Neutrophil (primary cell): ENCODE measurements around the gene LPP.
"Not testable (repeated sequence)": the region's sequence is repeated elsewhere in the genome, so short reads cannot be mapped to it uniquely, and the experiment has no call there.

ENCODE experiments used
- H3K27ac ChIP-seq: fragments of 200-600 bp; sonication (generic); 2 replicates; pipeline ENCODE4 v1.5.1; 2016; ENCODE audit warnings: mild to moderate bottlenecking, moderate library complexity
- H3K27me3 ChIP-seq: fragments of 200-600 bp; sonication (generic); 2 replicates; pipeline ENCODE4 v1.6.0; 2016; ENCODE audit warnings: mild to moderate bottlenecking
- H3K36me3 ChIP-seq: fragments of 200-600 bp; sonication (generic); 2 replicates; pipeline ENCODE4 v1.5.1; 2017
- H3K4me1 ChIP-seq, 2 experiments: fragments of 200-600 bp in 1 of 2; sonication (generic) in 1 of 2; 1 replicate in 1 of 2; 2 replicates in 1 of 2; pipeline versions ENCODE4 v1.5.1 to v1.6.1; 2013 to 2016; ENCODE audit warnings: low read depth in 1 of 2, low read length in 1 of 2, mild to moderate bottlenecking in 1 of 2, moderate library complexity in 1 of 2; ENCODE audit not compliant: control insufficient read depth in 1 of 2, insufficient read depth in 1 of 2
- H3K4me3 ChIP-seq, 2 experiments: fragments of 200-600 bp in 1 of 2; sonication (generic) in 1 of 2; 1 replicate in 1 of 2; 2 replicates in 1 of 2; pipeline ENCODE4 v1.5.1; 2013 to 2016; ENCODE audit warnings: low read depth in 1 of 2, low read length in 1 of 2, mild to moderate bottlenecking in 1 of 2, moderate library complexity in 1 of 2
- H3K9me3 ChIP-seq: fragments of 200-600 bp; sonication (generic); 2 replicates; pipeline ENCODE4 v1.5.1; 2016
- TF ChIP-seq, protein P1 (sequence below): fragments of 200-600 bp; sonication (generic); IDR thresholded peaks from 2 replicates; pipeline ENCODE4 v1.5.1; 2016; ENCODE audit warnings: antibody characterized with exemption

Gene LPP

DNA sequence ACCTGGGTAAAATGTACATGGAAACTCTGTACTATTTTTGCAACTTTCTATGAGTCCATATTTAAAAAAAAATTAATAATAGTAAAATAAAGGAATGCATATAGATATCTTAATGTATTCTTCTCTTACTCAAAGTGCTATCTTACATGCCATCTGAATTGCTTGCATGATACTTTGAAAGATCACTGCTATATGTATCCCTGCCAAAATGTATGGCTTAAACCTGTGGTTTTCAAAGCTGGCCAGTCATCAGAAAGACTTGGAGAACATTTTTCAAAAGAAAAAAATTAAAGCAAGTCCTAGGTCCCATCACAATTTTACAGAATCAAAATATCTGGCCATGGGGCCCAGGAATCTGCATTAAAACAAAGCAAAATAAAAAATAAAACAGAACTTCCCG lies 262.1 kb downstream of the LPP start:
- no peak overlapping the region for H3K27ac ChIP-seq
- H3K9me3 ChIP-seq, result no peaks in the 10 kb centered on the region
- no peaks in the 10 kb centered on the region for H3K36me3 ChIP-seq
- H3K4me1 ChIP-seq, result peaks cover 27 to 37% of the 10 kb centered on the region in 2 experiments
- no peaks in the 10 kb centered on the region for H3K27me3 ChIP-seq
- H3K4me3 ChIP-seq, result no peak overlapping the region
- TF ChIP-seq, protein P1, sequence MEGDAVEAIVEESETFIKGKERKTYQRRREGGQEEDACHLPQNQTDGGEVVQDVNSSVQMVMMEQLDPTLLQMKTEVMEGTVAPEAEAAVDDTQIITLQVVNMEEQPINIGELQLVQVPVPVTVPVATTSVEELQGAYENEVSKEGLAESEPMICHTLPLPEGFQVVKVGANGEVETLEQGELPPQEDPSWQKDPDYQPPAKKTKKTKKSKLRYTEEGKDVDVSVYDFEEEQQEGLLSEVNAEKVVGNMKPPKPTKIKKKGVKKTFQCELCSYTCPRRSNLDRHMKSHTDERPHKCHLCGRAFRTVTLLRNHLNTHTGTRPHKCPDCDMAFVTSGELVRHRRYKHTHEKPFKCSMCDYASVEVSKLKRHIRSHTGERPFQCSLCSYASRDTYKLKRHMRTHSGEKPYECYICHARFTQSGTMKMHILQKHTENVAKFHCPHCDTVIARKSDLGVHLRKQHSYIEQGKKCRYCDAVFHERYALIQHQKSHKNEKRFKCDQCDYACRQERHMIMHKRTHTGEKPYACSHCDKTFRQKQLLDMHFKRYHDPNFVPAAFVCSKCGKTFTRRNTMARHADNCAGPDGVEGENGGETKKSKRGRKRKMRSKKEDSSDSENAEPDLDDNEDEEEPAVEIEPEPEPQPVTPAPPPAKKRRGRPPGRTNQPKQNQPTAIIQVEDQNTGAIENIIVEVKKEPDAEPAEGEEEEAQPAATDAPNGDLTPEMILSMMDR, result no peak

- TF ChIP-seq, protein P1, result no peak
- Histone ChIP-seq H3K4me3 (no peak overlapping the region), H3K4me1 (peaks cover 39 to 50% of the 10 kb centered on the region in 2 experiments), H3K27me3 (no peaks in the 10 kb centered on the region), H3K9me3 (no peaks in the 10 kb centered on the region), H3K27ac (peak overlapping the region; percentile 54), H3K36me3 (no peaks in the 10 kb centered on the region)
These were observed 263.3 kb downstream of the LPP start for GRCh38 chr3:188417271-188417696.

GRCh38 chr3:188417766-188418165 lies 263.8 kb downstream of the LPP start:
- TF ChIP-seq, protein P1, result no peak
- Histone ChIP-seq H3K4me3 (no peak overlapping the region), H3K9me3 (no peaks in the 10 kb centered on the region), H3K27me3 (no peaks in the 10 kb centered on the region), H3K27ac (peak overlapping the region; percentile 54), H3K36me3 (no peaks in the 10 kb centered on the region), H3K4me1 (peaks cover 44 to 54% of the 10 kb centered on the region in 2 experiments)

- peak overlapping the region; percentile 83 for H3K27ac ChIP-seq
- H3K4me1 ChIP-seq, result peaks cover 44 to 55% of the 10 kb centered on the region in 2 experiments
- no peak overlapping the region for H3K4me3 ChIP-seq
- H3K27me3 ChIP-seq, result no peaks in the 10 kb centered on the region
- H3K36me3 ChIP-seq, result no peaks in the 10 kb centered on the region
- TF ChIP-seq, protein P1, result no peak
- H3K9me3 ChIP-seq, result no peaks in the 10 kb centered on the region
These were observed 267.3 kb downstream of the LPP start for GRCh38 chr3:188421151-188421821.

GRCh38 chr3:188421836-188422540 lies 268.0 kb downstream of the LPP start:
- TF ChIP-seq, protein P1, result no peak
- H3K27ac ChIP-seq, result peak overlapping the region; percentile 83
- no peaks in the 10 kb centered on the region for H3K27me3 ChIP-seq
- no peaks in the 10 kb centered on the region for H3K36me3 ChIP-seq
- H3K4me3 ChIP-seq, result no peak overlapping the region
- H3K9me3 ChIP-seq, result no peaks in the 10 kb centered on the region
- H3K4me1 ChIP-seq, result peaks cover 45 to 54% of the 10 kb centered on the region in 2 experiments

DNA sequence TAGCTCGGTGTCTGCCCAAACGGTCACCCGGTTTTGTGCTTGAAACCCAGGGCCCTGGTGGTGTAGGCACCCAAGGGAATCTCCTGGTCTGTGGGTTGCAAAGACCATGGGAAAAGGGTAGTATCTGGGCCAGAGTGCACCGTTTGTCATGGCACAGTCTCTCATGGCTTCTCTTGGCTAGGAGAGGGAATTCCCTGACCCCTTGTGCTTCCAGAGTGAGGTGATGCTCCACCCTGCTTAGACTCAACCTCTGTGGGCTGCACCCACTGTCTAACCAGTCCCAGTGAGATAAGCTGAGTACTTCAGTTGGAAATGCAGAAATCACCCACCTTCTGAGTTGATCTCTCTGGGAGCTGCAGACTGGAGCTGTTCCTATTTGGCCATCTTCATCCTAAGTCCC lies 274.0 kb downstream of the LPP start:
- Histone ChIP-seq H3K27ac (peak overlapping the region; percentile 70), H3K4me3 (peak overlapping the region in 1 of 2 experiments; percentile 22), H3K4me1 (peaks cover 51 to 57% of the 10 kb centered on the region in 2 experiments)
- not testable (repeated sequence) for H3K27me3 ChIP-seq, H3K9me3 ChIP-seq, H3K36me3 ChIP-seq
